Stomach (tissue), 4 donors: ENCODE data around the gene HOMER1.

Experiments used
- CTCF ChIP-seq, 7 experiments: fragments of 450-650 bp in 4 of 7; fragments of 200-600 bp in 3 of 7; sonication (generic) in 3 of 7; IDR thresholded peaks; one replicate each; pipeline ENCODE4 v1.5.1; 2016 to 2019; ENCODE audit warnings: antibody characterized with exemption in 7 of 7, control low read depth in 2 of 7, mild to moderate bottlenecking in 1 of 7
- EP300 ChIP-seq: sonication (generic); formaldehyde crosslinking; IDR thresholded peaks from one replicate; pipeline ENCODE4 v1.6.1; 2017; ENCODE audit warnings: antibody characterized with exemption

GRCh38 chr5:79357398-79357797 lies 156.5 kb downstream of the HOMER1 start:
- TF ChIP-seq CTCF (IDR thresholded peaks at IDR 0.05) (no peak), EP300 (no peak)
